BE2C (cell line): ENCODE data around the gene SRCAP.

Experiments used
- DNase-seq: peaks from one replicate; pipeline ENCODE4 v3.0.0-alpha.2; 2020
- H3K27me3 ChIP-seq: fragments of 250-450 bp; sonication (Bioruptor Pico); 2 replicates; pipeline ENCODE4 v1.5.1; 2020; ENCODE audit warnings: mild to moderate bottlenecking
- H3K36me3 ChIP-seq: fragments of 250-450 bp; sonication (Bioruptor Pico); 2 replicates; pipeline ENCODE4 v1.5.1; 2020; ENCODE audit warnings: mild to moderate bottlenecking
- H3K4me1 ChIP-seq: fragments of 250-450 bp; sonication (Bioruptor Pico); 2 replicates; pipeline ENCODE4 v1.5.1; 2020
- H3K4me3 ChIP-seq: 2 replicates; pipeline ENCODE4 v1.5.1; 2011; ENCODE audit warnings: low read depth, low read length
- H3K9me3 ChIP-seq: fragments of 250-450 bp; sonication (Bioruptor Pico); 2 replicates; pipeline ENCODE4 v1.5.1; 2020
- TF ChIP-seq, protein P1 (sequence below): IDR thresholded peaks from 2 replicates; pipeline ENCODE4 v1.5.1; 2012; ENCODE audit warnings: mild to moderate bottlenecking, low read depth, low read length

SRCAP gene

GRCh38 chr16:30677931-30678585 lies 20.9 kb upstream of the SRCAP start:
- DNase-seq = no peak

GRCh38 chr16:30678586-30678970 lies 20.4 kb upstream of the SRCAP start:
- no peaks in the 10 kb centered on the region for H3K27me3 ChIP-seq
- no peaks in the 10 kb centered on the region for H3K4me1 ChIP-seq
- TF ChIP-seq, protein P1, sequence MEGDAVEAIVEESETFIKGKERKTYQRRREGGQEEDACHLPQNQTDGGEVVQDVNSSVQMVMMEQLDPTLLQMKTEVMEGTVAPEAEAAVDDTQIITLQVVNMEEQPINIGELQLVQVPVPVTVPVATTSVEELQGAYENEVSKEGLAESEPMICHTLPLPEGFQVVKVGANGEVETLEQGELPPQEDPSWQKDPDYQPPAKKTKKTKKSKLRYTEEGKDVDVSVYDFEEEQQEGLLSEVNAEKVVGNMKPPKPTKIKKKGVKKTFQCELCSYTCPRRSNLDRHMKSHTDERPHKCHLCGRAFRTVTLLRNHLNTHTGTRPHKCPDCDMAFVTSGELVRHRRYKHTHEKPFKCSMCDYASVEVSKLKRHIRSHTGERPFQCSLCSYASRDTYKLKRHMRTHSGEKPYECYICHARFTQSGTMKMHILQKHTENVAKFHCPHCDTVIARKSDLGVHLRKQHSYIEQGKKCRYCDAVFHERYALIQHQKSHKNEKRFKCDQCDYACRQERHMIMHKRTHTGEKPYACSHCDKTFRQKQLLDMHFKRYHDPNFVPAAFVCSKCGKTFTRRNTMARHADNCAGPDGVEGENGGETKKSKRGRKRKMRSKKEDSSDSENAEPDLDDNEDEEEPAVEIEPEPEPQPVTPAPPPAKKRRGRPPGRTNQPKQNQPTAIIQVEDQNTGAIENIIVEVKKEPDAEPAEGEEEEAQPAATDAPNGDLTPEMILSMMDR = no peak
- DNase-seq = no peak
- H3K4me3 ChIP-seq = no peak overlapping the region
- H3K36me3 ChIP-seq = no peaks in the 10 kb centered on the region
- H3K9me3 ChIP-seq = no peaks in the 10 kb centered on the region

More at GRCh38 chr16:30677931-30678585, 20.9 kb upstream of the SRCAP start:
- H3K4me3 ChIP-seq = no peak overlapping the region
- no peaks in the 10 kb centered on the region for H3K27me3 ChIP-seq
- H3K9me3 ChIP-seq = no peaks in the 10 kb centered on the region
- TF ChIP-seq, protein P1 = no peak
- H3K36me3 ChIP-seq = no peaks in the 10 kb centered on the region
- H3K4me1 ChIP-seq = no peaks in the 10 kb centered on the region

GRCh38 chr16:30680326-30680725 lies 18.6 kb upstream of the SRCAP start:
- Histone ChIP-seq H3K27me3 (no peaks in the 10 kb centered on the region), H3K36me3 (no peaks in the 10 kb centered on the region), H3K9me3 (no peaks in the 10 kb centered on the region), H3K4me3 (no peak overlapping the region), H3K4me1 (no peaks in the 10 kb centered on the region)
- DNase-seq = no peak
- TF ChIP-seq, protein P1 = no peak

GRCh38 chr16:30688701-30689100 lies 10.3 kb upstream of the SRCAP start:
- Histone ChIP-seq H3K27me3 (no peaks in the 10 kb centered on the region), H3K9me3 (no peaks in the 10 kb centered on the region), H3K4me1 (no peaks in the 10 kb centered on the region), H3K4me3 (no peak overlapping the region), H3K36me3 (no peaks in the 10 kb centered on the region)
- TF ChIP-seq, protein P1 = no peak
- DNase-seq = no peak

DNA sequence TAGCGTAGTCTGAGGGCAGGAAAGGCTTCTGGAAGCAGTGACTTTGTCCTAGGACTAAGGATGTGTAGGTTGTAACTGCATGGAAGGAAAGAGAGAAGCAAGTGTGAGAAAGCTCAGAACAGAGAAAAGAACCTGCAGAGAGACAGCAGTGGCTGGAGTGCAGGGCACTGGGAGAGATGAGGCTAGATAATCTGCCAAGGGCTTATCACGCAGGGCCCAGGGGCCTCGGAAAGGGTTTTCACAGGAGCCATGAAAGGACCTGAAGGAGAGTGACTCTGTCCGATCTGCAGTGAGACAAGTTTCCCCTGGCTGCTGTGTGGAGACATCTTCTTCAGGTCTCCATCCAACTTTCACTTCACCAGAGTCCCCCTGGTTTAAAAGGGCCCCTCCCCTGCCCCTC lies 7.1 kb upstream of the SRCAP start:
- no peak for DNase-seq
- TF ChIP-seq, protein P1 = no peak
- no peaks in the 10 kb centered on the region for H3K27me3 ChIP-seq

DNA sequence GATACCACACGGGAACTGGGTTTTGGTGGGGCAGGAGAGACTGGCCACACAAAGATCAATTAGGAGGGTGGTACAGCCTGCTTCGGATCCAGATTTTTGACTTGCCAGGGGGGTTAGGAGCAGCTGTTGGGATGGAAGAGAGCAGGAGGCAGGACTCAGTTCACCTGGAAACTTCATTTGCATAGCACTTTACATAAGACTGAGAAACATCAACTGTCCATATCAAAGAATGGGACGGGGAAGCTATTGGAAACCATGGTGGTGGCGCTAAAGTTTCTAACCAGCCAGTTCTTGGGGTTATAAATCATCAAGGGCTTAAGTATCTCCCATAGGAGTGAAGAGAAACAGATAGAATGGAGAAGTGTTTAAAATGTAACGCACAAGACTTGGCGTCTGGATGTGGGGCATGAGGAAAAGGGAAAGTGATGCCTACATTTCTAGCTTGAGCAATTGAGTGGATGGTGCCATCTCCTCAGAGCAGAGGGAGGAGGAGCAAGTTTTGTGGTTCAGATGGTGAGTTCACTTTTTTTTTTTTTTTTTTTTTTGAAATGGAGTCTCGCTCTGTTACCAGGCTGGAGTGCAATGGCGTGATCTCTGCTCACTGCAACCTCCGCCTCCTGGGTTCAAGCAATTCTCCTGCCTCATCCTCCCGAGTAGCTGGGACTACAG lies 6.4 kb upstream of the SRCAP start:
- no peak overlapping the region for H3K4me3 ChIP-seq
- no peaks in the 10 kb centered on the region for H3K27me3 ChIP-seq
- no peaks in the 10 kb centered on the region for H3K4me1 ChIP-seq
- no peak for DNase-seq
- H3K9me3 ChIP-seq = no peaks in the 10 kb centered on the region
- TF ChIP-seq, protein P1 = no peak
- no peaks in the 10 kb centered on the region for H3K36me3 ChIP-seq

More for the DNA sequence above, 7.1 kb upstream of the SRCAP start:
- H3K9me3 ChIP-seq = no peaks in the 10 kb centered on the region
- no peak overlapping the region for H3K4me3 ChIP-seq
- H3K36me3 ChIP-seq = no peaks in the 10 kb centered on the region
- no peaks in the 10 kb centered on the region for H3K4me1 ChIP-seq
